Activated CD8-positive, alpha-beta memory T cell treated with anti-CD3 and anti-CD28 coated beads, Interleukin-2, amount 10 ng/mL, durations not matched to agents 7 days and 5 days (primary cell): ENCODE data around the gene STEAP3. TPM values are rescaled to one million over a fixed set of nuclear protein-coding genes. Genes with fewer than 3 reads are reported as not detected.

ENCODE experiments used
- ATAC-seq: fragments of 150-1000 bp; cut with Tn5 transposase; one replicate; pipeline ENCODE4 v1.10.0; 2021; ENCODE audit warnings: moderate library complexity
- CTCF ChIA-PET: fragments of 350-600 bp; sonication (Branson Sonifier 250); formaldehyde crosslinking; loops from one replicate; lab custom pipeline; 2021; ENCODE audit warnings: antibody characterized with exemption; lab: Charles Lee
- DNase-seq: peaks from one replicate; pipeline ENCODE4 v3.0.0-alpha.2; 2020
- H3K27ac Mint-ChIP-seq: one replicate; pipeline ENCODE4 v1.8.0; 2021; ENCODE audit warnings: mild to moderate bottlenecking, mixed read lengths
- H3K27me3 Mint-ChIP-seq: one replicate; pipeline ENCODE4 v1.8.0; 2021; ENCODE audit warnings: mixed read lengths
- H3K36me3 Mint-ChIP-seq: one replicate; pipeline ENCODE4 v1.8.0; 2021; ENCODE audit warnings: mild to moderate bottlenecking, mixed read lengths
- H3K4me1 Mint-ChIP-seq: one replicate; pipeline ENCODE4 v1.8.0; 2021; ENCODE audit warnings: mixed read lengths
- H3K4me3 Mint-ChIP-seq: one replicate; pipeline ENCODE4 v1.8.0; 2021; ENCODE audit warnings: mild to moderate bottlenecking, moderate library complexity, mixed read lengths
- H3K9me3 Mint-ChIP-seq: one replicate; pipeline ENCODE4 v1.8.0; 2022; ENCODE audit warnings: low read depth, mixed read lengths
- total RNA-seq, 2 experiments: library from RNA; stranded (reverse); gene quantifications; one replicate each; pipeline ENCODE4 v1.2.3, GENCODE V29; 2021

Gene STEAP3
- total RNA-seq, 2 experiments from 2014 or later = 0.15 to 0.68 TPM

DNA sequence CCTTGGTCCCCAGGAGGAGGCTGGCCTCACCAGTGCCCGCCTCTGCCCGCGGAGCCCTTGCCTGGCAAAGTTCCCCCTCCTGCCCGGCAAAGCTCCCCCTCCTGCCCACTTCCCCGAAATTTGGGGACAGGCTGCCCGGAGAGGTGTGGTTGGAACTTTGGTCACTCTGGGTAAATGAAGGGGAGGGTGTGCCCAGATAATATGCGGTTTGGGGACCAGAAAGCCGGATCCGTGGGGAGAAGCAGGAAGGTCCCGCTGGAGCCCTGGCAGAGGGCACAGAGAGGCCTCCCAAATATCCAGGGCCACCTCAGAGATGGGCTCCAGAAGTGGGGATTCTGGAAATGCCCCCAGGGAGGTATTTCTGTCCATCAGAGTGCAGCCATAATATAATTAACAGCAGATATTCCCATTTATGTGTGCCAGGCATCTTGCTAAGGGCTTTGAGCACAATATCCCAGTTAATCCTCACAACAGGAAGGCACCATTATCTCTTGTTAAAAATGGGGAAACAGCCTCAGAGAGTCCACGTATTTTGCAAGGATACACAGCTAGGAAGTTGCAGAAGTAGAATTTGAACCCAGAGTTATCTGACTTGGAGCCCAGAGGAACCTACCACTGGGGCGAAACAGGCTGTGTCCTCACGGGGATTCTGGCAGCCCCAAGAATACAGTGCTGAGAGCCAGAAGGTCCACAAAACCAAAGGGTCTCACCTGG lies 914 bp downstream of the STEAP3 start:
- Mint-ChIP-seq H3K36me3 (no peaks in the 10 kb centered on the region), H3K27me3 (peaks cover 39% of the 10 kb centered on the region), H3K4me1 (no peaks in the 10 kb centered on the region), H3K4me3 (no peak overlapping the region), H3K27ac (no peak overlapping the region), H3K9me3 (no peaks in the 10 kb centered on the region)
- CTCF ChIA-PET = no interaction called here
- no peak for DNase-seq
- no peak for ATAC-seq

DNA sequence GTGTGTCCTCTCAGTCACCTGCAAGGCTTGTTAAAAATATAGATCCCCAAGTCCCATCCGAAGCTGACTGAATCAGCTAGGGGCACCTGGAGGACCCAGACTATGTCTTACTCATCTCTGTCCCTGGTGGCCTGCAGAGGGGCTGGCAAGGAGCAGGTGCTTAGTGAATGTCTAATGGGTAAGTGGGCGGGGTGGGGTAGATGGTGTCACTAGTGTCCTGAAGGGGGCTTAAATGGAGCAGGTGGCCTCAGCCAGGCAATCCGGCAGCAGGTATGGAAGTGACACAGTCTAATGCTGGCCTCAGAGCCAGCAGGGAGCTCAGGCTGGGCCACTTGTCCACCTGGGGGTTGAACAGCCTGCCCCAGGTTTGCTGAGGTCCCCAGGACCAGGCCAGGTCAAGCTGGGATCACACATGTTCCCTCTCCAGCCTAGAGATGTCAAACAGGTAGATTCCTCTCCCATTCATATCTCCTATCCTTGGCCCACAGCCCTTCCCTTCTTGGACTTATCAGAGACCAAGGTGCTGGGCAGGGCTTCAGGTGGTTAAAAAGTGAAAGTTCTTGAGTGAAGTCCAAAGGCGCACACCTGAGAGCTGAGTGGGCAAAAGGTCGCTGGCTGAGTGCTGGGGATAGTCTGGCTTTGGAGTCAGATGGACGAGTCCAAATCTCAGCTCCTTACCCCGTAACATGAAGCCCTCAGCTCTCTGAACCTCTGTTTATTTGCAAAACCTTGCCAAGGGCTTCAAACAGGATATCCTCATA lies 1.7 kb downstream of the STEAP3 start:
- Mint-ChIP-seq H3K27me3 (peaks cover 36% of the 10 kb centered on the region), H3K36me3 (no peaks in the 10 kb centered on the region), H3K27ac (no peak overlapping the region), H3K4me1 (no peaks in the 10 kb centered on the region), H3K9me3 (no peaks in the 10 kb centered on the region), H3K4me3 (no peak overlapping the region)
- DNase-seq = no peak
- CTCF ChIA-PET = no interaction called here
- ATAC-seq = no peak

DNA sequence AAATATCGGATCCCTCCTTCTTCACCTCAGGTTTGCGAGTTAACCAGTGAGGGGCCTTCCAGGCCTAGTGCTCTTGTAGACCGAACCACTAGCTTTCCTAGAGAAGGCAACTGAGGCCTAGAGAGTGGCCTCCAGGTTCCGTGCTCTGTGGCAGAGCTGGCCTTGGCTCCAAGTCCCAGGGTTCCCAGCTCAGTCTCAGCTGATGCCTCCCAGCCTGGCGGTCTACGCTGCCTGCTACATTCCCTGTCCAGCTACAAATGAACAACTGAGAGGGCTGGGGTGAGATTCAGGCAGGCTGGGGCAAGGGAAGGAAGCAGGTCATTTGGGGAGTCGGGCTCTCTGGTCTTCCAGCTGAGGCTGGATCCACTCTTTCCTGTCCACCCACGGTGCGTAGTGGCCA lies 2.3 kb downstream of the STEAP3 start:
- Mint-ChIP-seq H3K27me3 (peaks cover 35% of the 10 kb centered on the region), H3K27ac (no peak overlapping the region), H3K4me1 (no peaks in the 10 kb centered on the region), H3K4me3 (no peak overlapping the region), H3K36me3 (no peaks in the 10 kb centered on the region), H3K9me3 (no peaks in the 10 kb centered on the region)
- ATAC-seq (no peak), DNase-seq (no peak)
- CTCF ChIA-PET = no interaction called here

DNA sequence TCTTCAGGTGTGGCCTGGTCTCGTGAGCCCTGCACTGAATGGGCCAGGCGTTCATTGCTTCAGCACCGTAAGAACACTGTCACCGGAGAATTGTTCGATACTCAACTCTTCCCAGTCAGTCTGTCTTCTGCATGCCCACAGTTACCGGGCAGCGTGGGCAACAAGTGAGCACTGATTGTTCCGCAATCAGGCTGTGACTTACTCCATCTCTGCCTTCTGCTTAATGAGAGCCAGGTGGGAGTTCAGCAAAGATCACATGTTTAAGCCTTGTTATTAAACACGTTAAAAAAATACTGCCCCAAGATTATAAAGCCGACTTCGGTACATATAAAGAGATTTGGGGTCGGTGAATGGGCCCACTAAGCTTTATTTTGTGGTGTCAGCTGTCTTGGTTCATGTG lies 3.7 kb downstream of the STEAP3 start:
- CTCF ChIA-PET = no interaction called here
- Mint-ChIP-seq H3K4me3 (no peak overlapping the region), H3K27ac (no peak overlapping the region), H3K27me3 (peaks cover 26% of the 10 kb centered on the region), H3K9me3 (no peaks in the 10 kb centered on the region), H3K4me1 (no peaks in the 10 kb centered on the region), H3K36me3 (no peaks in the 10 kb centered on the region)
- DNase-seq (no peak), ATAC-seq (no peak)

DNA sequence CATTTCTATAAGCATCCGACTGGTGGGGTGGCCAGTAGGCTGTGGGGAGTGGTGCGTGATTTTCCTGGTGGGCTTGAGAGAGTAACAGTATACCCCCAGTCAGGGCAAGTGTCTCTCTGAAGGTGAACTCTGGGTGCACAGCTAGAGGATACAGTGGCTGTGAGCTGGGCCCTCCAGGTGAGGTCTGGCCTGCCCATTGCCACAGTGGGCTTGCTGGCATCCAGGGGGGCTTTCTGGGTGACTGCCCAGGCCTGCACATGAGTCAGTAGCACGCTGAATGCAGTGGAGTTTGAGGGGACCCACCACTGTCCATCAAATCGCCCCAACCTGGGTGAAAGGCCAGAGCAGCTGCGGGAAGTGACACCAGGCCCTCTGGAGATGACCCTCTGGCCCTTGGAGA lies 4.5 kb downstream of the STEAP3 start:
- no peak overlapping the region for H3K4me3 Mint-ChIP-seq
- H3K9me3 Mint-ChIP-seq = no peaks in the 10 kb centered on the region
- CTCF ChIA-PET = no interaction called here
- ATAC-seq (no peak), DNase-seq (no peak)
- H3K27me3 Mint-ChIP-seq = peaks cover 19% of the 10 kb centered on the region
- H3K4me1 Mint-ChIP-seq = no peaks in the 10 kb centered on the region
- H3K27ac Mint-ChIP-seq = no peak overlapping the region
- H3K36me3 Mint-ChIP-seq = no peaks in the 10 kb centered on the region

DNA sequence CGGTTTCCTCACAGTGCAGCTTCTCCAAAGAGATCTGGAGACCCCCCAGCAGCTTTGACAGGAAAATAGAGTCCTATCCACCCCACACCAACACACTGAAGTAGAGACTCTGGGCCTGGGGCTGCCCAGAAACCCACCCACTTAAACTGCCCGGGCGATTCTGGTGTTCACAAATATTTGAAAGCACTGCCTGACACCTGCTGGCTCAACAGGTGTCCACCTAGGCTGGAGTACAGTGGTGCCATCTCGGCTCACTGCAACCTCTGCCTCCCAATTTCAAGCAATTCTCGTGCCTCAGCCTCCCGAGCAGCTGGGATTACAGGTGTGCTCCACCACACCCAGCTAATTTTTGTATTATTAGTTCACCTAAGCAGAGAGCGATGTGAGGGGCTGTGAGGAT lies 5.3 kb downstream of the STEAP3 start:
- no peaks in the 10 kb centered on the region for H3K36me3 Mint-ChIP-seq
- H3K9me3 Mint-ChIP-seq = no peaks in the 10 kb centered on the region

DNA sequence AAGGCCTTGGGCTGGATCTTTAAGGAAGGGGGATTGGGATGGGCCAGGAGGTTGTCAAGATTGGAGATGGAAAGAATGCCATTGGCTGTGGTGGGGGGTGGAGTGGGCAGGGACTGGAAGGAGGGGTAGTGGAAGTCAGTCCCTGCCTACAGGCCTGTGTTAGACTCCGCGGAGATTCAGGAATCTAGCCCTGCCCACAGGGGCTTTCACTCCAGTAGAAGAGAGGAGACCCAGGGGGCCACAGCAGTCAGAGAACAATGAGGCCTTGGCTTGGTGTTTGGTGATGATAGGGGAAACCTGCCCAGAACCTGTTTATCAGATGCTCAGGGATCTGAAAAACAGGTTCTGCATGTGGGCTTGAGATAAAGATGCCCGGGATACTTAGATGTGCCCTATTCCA lies 6.1 kb downstream of the STEAP3 start:
- Mint-ChIP-seq H3K27ac (no peak overlapping the region), H3K9me3 (no peaks in the 10 kb centered on the region), H3K36me3 (no peaks in the 10 kb centered on the region), H3K27me3 (peaks cover 15% of the 10 kb centered on the region), H3K4me3 (no peak overlapping the region), H3K4me1 (no peaks in the 10 kb centered on the region)
- CTCF ChIA-PET = no interaction called here
- no peak for DNase-seq
- no peak for ATAC-seq

More for the DNA sequence above, 5.3 kb downstream of the STEAP3 start:
- Mint-ChIP-seq H3K27ac (no peak overlapping the region), H3K4me3 (no peak overlapping the region), H3K27me3 (peaks cover 19% of the 10 kb centered on the region), H3K4me1 (no peaks in the 10 kb centered on the region)
- ATAC-seq (no peak), DNase-seq (no peak)
- CTCF ChIA-PET = no interaction called here

DNA sequence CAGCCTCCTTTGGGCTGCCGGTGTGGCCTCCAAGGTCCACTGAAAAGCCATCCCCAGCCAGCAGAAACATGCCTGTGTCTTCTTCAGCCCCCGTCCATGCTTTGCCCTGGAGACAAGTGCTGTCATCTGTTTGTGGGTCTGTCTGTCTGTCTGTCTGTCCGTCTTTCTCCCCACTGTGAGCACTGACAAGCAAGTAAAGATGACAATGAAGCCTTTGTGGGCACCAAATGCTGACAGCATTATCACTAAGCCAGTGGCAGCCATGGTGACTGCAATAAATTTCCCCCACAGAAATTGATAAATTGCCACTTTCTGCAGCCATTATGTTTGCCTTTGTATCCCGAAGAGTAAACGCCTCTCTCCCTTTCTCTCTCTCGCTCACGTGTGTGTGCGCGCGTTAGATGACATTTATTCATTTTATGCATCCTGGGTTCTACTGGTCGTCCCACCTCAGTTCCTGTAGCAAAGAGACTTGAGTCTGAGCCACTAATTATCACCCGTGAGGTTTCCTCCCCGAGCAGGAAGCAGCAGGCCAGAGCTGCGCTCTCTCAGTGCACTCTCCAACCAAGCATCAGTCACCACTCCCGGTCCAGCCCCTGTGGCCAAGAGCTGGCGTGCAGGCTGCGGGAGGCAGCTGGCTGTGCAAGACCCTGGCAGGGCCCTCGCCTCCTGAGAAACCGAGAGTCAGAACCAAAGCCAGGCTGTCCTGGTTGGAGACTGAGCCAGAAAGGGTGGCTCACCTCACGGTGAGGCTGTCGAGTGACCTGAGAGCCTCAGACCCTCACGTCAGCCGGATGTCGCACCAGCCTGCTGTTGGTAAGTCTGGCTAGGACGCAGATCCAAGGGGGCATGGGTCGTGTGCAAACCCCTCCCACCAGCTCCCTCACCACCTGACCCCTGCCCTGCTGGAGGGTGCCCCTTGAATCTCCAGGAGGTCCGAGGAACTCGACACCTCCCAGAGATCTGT lies 6.9 kb downstream of the STEAP3 start:
- DNase-seq (no peak), ATAC-seq (no peak)
- Mint-ChIP-seq H3K4me3 (no peak overlapping the region), H3K9me3 (no peaks in the 10 kb centered on the region), H3K4me1 (no peaks in the 10 kb centered on the region), H3K36me3 (no peaks in the 10 kb centered on the region), H3K27me3 (peaks cover 7% of the 10 kb centered on the region), H3K27ac (no peak overlapping the region)
- CTCF ChIA-PET = no interaction called here

DNA sequence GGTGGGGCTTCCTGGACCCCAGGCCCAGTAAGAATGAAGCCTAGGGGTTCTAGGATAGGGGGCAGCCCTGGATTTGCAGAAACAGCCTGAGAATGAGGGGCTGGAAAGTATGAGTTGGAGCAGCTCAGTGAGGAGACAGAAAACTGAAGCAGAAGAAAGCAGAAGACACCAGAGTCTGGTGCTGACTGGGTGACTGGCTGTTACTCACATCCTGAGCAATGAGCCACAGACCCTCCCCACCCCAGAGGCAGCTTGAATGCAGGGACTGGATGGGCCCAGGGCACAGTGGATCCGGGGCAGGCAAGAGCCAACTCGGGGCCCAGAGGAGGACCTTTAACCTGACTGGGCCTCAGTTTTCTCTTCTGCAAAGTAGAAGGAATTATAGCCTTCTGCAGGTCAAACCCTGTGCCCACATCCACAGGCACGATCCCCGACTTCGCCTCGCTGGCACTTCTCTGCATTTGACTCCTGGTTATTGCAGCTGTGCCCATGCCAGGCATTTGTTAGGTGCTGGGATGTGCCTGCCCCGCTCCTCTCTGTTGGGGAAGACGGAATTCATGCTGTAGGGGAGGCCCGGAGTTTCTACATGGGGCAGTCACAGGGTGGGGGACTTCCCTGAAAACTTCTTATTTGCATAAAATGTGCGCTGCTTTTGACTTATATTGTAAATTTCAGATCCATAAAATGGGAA lies 8.5 kb downstream of the STEAP3 start:
- Mint-ChIP-seq H3K4me3 (no peak overlapping the region), H3K9me3 (no peaks in the 10 kb centered on the region), H3K4me1 (peaks cover 1% of the 10 kb centered on the region), H3K27ac (no peak overlapping the region), H3K27me3 (peaks cover 6% of the 10 kb centered on the region), H3K36me3 (no peaks in the 10 kb centered on the region)
- CTCF ChIA-PET = no interaction called here
- DNase-seq = no peak
- ATAC-seq = no peak

DNA sequence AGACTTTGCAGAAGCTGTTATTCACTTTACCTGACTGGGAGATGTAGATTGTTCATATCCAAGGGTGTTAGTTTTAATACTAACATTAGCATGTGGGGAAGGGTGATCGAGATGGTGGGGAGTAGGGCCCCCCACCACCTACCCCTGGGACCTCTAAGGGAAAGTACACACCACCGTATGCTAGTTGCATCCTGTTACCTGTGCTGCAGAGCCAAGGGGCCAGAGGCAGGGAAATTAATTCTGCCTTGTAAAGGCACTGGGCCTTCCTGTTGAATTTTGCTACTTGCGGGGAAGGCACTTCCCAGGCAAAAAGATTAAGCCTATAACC lies 9.0 kb downstream of the STEAP3 start:
- peaks cover 6% of the 10 kb centered on the region for H3K4me1 Mint-ChIP-seq
- no peak overlapping the region for H3K27ac Mint-ChIP-seq
- H3K9me3 Mint-ChIP-seq = no peaks in the 10 kb centered on the region
- CTCF ChIA-PET = no interaction called here
- H3K36me3 Mint-ChIP-seq = no peaks in the 10 kb centered on the region
- DNase-seq (no peak), ATAC-seq (no peak)
- H3K4me3 Mint-ChIP-seq = no peak overlapping the region
- H3K27me3 Mint-ChIP-seq = peaks cover 6% of the 10 kb centered on the region

DNA sequence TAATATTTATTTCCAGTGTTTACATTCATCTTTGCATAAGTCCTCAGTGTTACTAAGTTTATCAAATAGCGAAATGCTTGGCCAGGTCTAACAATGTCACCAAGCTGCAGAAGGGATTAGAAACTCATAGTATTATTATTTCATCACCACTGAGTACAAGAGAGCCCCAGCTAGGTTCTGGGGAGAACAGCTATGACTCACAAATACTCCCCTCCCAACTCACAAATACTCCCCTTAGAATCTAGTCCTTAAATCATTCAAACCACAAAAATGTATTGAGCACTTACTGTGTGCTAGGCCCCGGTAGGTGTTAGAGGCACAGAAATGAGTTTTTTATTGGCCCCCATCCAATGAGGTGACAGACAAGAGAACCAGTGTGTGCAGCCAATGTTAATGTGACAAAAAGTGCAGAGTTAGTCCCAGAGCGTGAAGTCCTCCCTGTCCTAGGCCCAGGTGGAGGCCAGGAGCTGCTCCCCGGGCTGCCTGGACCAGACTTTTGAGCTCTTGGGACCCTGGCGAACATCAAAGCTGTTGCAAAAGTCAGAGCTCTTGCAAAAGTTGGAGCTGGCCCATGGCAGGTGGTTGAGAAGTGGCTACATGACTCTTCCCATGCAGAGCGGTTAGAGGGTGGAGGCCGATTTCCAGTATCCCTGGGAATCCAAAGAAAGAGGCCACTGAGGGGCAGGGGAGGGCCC lies 9.8 kb downstream of the STEAP3 start:
- peaks cover 9% of the 10 kb centered on the region for H3K27me3 Mint-ChIP-seq
- ATAC-seq (no peak), DNase-seq (no peak)
- H3K27ac Mint-ChIP-seq = no peak overlapping the region
- H3K9me3 Mint-ChIP-seq = no peaks in the 10 kb centered on the region
- CTCF ChIA-PET = interaction anchor here (1.2 kb wide), 1 partner anchor 243 kb away, joined by 6 read pairs; no protein-coding TSS in a partner anchor
- H3K4me3 Mint-ChIP-seq = no peak overlapping the region
- H3K36me3 Mint-ChIP-seq = no peaks in the 10 kb centered on the region
- H3K4me1 Mint-ChIP-seq = peaks cover 7% of the 10 kb centered on the region

DNA sequence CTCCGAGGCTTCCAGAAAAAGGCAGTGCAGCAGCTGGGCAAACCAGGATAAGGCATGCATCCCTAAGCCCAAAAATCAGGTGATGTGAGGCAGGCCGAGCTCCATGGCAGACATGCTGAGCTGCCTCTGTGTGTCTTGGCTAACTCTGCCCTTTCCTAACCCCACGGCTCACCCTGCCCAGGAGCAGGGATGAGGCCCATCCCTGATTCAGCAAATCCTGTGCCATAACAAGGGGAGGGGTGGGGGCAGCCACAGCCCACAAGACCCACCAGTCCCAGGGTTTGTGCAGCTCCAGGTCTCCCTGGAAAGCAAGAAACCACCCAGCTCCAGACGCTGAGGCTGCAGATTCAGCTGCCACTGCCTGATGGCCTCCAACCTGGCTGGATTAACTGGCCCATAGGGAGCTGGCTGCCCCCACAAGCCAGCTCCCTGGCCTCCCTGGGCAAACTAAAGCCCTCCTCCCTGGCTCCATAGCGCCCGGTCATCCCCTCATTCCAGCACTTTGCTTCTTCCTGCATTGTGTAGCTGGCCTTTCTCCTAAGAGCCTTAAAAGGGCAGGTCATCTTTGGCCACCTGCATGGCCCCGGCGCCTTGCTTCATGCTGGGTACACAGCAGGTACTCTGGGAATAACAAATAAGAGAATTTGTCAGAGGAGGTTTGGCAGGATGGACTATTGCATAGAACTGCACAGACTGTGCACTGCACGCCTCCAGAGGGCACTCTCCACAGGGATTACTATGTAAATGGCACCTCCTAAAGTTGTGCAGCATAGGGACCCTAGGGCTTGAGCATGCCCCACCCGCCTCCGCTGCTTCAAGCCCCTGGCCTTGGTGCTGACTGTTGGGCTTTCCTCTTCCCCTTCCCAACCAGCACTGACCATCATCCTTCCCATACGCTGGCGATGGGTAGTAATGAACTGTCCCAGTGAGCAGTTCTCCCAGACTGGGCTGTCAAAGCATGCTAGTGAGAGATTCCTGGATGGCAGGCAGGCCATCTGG lies 10.7 kb downstream of the STEAP3 start:
- no peak overlapping the region for H3K27ac Mint-ChIP-seq
- no peaks in the 10 kb centered on the region for H3K9me3 Mint-ChIP-seq
- peaks cover 7% of the 10 kb centered on the region for H3K4me1 Mint-ChIP-seq
- DNase-seq (no peak), ATAC-seq (no peak)
- no peak overlapping the region for H3K4me3 Mint-ChIP-seq
- peaks cover 11% of the 10 kb centered on the region for H3K27me3 Mint-ChIP-seq
- CTCF ChIA-PET = interaction anchor here (1.2 kb wide), 1 partner anchor 242 kb away, joined by 6 read pairs; no protein-coding TSS in a partner anchor
- no peaks in the 10 kb centered on the region for H3K36me3 Mint-ChIP-seq
